HUES6 (cell line): ENCODE results near the gene RUNX1.
"Not testable (repeated sequence)": the region's sequence is repeated elsewhere in the genome, so short reads cannot be mapped to it uniquely, and the experiment has no call there.

ENCODE experiments used
- H3K27ac ChIP-seq: 2 replicates; pipeline ENCODE4 v1.7.0; 2013; ENCODE audit warnings: low read depth, mild to moderate bottlenecking, low read length, inconsistent platforms
- H3K27me3 ChIP-seq: 2 replicates; pipeline ENCODE4 v1.6.1; 2013; ENCODE audit warnings: low read length; ENCODE audit not compliant: control insufficient read depth, insufficient read depth
- H3K36me3 ChIP-seq: 2 replicates; pipeline ENCODE4 v1.6.1; 2013; ENCODE audit warnings: low read length; ENCODE audit not compliant: control insufficient read depth, insufficient read depth
- H3K4me1 ChIP-seq: 2 replicates; pipeline ENCODE4 v1.6.1; 2013; ENCODE audit warnings: low read length; ENCODE audit not compliant: control insufficient read depth, insufficient read depth
- H3K4me3 ChIP-seq: 2 replicates; pipeline ENCODE4 v1.5.1; 2013; ENCODE audit warnings: low read depth, low read length
- H3K9ac ChIP-seq: one replicate; pipeline ENCODE4 v1.6.1; 2013; ENCODE audit warnings: mild to moderate bottlenecking, low read length
- H3K9me3 ChIP-seq: 2 replicates; pipeline ENCODE4 v1.6.1; 2013; ENCODE audit warnings: low read depth, low read length; ENCODE audit not compliant: control insufficient read depth, insufficient read depth

Gene RUNX1

DNA sequence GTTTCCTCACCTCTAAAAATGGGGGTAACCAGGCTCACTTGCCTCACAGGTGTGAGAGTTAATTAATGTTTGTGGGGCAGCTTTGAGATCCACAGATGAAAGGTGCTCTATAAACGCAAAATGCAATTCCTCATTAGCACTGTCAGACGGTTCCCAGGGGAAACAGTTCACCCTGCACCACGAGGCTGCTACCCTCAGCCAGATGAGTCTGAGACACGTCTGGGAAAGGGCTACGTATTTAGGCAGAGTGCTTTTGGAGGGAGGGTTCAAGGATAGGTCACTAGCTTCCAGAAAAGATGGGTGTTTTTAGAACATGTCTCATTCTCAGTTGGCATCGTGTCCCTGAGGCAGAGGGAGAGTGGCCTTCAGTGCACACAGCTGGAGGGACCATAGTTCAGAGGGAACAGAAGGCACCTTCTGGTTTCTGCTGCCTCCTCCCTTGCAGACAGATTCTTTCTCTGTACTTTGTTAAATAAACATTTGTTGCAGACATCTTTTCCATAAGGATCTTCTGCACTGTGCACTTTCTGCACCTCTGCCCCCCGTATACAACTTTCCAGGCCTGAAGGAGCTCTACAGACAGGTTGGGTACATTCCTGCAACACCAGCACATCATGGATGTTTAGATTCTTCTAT, 240.4 kb downstream of the RUNX1 start:
- Histone ChIP-seq H3K9ac (no peak overlapping the region), H3K9me3 (peaks cover 12% of the 10 kb centered on the region; the same call in 1 of the 2 replicates), H3K4me1 (peaks cover 14% of the 10 kb centered on the region; the same call in 1 of the 2 replicates), H3K36me3 (no peaks in the 10 kb centered on the region), H3K27me3 (peaks cover 4% of the 10 kb centered on the region; the same call in 1 of the 2 replicates), H3K27ac (no peak overlapping the region), H3K4me3 (no peak overlapping the region)

DNA sequence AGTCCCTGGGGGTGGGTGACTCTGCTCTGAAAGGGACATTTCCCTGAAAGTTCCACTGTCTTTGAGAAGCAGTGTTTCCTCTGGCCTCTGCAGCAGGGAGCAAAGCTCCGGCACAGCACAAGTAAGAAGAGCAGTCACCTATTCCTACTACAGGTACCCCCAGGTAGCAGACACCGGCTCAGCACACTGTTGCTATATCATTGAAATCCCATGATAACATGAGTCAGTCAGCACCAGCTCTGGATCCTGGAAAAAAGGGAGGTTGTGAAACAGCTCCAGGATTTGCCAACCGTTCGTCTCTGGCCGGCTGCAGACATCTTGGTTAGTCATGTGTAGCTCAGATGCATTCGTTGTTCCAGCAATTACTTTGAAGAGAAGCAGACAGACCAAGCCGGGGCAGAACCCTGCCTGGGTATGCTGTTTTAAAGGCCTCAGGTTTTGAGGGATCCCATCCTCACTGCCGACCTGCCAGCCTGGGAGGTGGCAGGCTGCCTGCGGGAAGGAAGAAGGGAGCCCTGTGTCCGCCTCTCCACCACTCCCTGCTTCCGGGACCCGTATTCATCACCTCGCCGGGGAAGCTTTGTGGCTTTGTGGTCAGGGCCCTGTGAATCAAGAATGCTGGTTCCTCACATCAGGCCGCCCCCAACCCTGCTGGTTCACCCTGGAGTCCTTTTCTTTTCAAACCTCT, 241.1 kb downstream of the RUNX1 start:
- Histone ChIP-seq H3K4me3 (no peak overlapping the region), H3K27ac (no peak overlapping the region), H3K4me1 (peaks cover 14% of the 10 kb centered on the region; the same call in 1 of the 2 replicates), H3K27me3 (peaks cover 4% of the 10 kb centered on the region; the same call in 1 of the 2 replicates), H3K9ac (no peak overlapping the region), H3K36me3 (no peaks in the 10 kb centered on the region), H3K9me3 (peaks cover 12% of the 10 kb centered on the region; the same call in 1 of the 2 replicates)

DNA sequence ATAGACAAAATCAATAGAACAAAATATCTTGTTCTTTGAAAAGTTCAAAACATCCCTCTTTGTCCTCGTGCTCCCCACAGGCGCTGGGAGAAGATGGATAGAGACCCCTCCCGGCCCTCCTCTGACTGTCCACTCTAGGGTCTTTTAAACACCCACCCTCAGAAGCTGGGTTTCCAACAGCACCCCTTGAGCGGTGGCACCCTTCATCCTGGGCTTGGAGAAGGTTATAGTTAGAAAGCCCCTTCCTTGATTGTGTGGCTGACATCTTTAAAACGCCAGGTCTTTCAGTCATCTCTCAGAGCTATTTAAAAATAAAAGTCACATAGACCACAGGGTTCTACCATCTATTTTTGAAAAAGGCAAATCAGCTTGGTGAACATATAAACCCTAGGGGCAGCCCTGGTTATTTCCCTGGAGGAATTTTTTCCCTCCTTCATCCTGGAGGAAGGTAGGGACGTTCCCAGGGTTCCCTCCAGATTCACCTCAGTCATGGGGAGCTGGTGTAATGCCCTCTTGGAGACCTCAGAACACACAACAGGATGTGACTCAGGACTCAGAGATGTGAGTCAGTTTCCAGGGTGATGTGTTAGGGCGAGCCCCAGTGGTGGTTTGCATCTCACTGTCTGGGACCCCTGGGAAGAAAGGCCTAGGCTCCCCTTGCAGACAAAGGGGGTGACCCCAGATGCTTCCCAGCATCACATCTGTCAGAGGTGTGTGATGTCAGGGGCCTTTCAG, 241.8 kb downstream of the RUNX1 start:
- peaks cover 14% of the 10 kb centered on the region; the same call in 1 of the 2 replicates for H3K4me1 ChIP-seq
- H3K4me3 ChIP-seq, result no peak overlapping the region
- no peak overlapping the region for H3K27ac ChIP-seq
- no peaks in the 10 kb centered on the region for H3K36me3 ChIP-seq
- H3K9ac ChIP-seq, result no peak overlapping the region
- peaks cover 12% of the 10 kb centered on the region; the same call in 1 of the 2 replicates for H3K9me3 ChIP-seq
- H3K27me3 ChIP-seq, result peaks cover 4% of the 10 kb centered on the region; the same call in 1 of the 2 replicates

DNA sequence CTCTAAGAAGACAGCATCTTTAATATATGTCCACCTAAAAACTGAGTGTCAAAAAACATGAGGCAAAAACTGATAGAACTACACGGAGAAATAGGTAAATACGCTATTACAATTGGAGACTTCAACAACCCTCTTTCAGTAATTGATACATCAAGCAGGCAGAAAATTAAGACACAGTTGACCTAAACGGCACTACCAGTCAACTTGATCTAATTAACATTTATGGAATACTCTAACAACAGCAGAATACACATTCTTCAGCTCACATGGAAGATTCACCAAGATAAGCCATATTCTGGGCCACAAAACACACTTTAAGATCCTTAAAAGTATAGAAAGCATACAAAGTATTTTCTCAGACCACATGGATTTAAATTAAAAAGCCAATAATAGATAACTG, 242.7 kb downstream of the RUNX1 start:
- Histone ChIP-seq H3K27ac (no peak overlapping the region), H3K4me3 (no peak overlapping the region), H3K4me1 (peaks cover 13% of the 10 kb centered on the region; the same call in 1 of the 2 replicates), H3K27me3 (peaks cover 4% of the 10 kb centered on the region; the same call in 1 of the 2 replicates), H3K9me3 (peaks cover 12% of the 10 kb centered on the region; the same call in 1 of the 2 replicates), H3K36me3 (no peaks in the 10 kb centered on the region), H3K9ac (no peak overlapping the region)

DNA sequence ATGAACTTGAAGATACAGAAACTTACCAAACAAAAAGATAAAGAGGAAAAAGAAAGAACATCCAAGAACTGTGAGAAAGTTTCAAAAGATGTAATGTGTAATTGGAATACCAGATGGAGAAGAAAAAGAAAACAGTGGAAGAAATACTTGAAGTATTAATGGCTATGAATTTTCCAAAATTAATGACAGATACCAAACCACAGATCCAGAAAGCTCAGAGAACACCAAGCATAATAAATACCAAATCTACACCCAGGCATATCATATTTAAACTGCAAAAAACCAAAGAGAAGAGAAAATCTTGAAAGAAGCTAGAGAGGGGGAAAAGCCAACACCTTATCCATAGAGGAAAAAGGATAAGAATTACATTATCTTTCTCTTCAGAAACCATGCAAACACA, 243.9 kb downstream of the RUNX1 start:
- Histone ChIP-seq H3K9me3 (peaks cover 12% of the 10 kb centered on the region; the same call in 1 of the 2 replicates), H3K4me3 (no peak overlapping the region), H3K27ac (no peak overlapping the region), H3K36me3 (no peaks in the 10 kb centered on the region), H3K4me1 (peaks cover 13% of the 10 kb centered on the region; the same call in 1 of the 2 replicates), H3K9ac (no peak overlapping the region), H3K27me3 (peaks cover 4% of the 10 kb centered on the region; the same call in 1 of the 2 replicates)

DNA sequence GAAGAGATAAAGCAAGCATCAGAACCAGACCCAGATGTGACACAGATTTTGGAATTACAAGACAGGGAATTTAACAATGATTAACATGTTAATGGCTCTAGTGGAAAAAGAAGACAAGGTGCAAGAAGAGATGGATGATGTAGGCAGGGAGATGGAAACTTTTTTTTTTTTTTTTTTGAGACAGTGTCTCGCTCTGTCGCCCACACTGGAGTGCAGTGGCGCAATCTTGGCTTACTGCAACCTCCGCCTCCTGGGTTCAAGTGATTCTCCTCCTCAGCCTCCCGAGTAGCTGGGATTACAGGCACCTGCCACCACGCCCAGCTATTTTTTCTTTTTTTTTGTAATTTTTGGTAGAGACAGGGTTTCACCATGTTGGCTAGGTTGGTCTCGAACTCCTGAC, 244.5 kb downstream of the RUNX1 start:
- Histone ChIP-seq H3K9me3 (peaks cover 12% of the 10 kb centered on the region; the same call in 1 of the 2 replicates), H3K4me1 (peaks cover 13% of the 10 kb centered on the region; the same call in 1 of the 2 replicates)
- not testable (repeated sequence) for H3K4me3 ChIP-seq, H3K9ac ChIP-seq, H3K36me3 ChIP-seq, H3K27ac ChIP-seq, H3K27me3 ChIP-seq

DNA sequence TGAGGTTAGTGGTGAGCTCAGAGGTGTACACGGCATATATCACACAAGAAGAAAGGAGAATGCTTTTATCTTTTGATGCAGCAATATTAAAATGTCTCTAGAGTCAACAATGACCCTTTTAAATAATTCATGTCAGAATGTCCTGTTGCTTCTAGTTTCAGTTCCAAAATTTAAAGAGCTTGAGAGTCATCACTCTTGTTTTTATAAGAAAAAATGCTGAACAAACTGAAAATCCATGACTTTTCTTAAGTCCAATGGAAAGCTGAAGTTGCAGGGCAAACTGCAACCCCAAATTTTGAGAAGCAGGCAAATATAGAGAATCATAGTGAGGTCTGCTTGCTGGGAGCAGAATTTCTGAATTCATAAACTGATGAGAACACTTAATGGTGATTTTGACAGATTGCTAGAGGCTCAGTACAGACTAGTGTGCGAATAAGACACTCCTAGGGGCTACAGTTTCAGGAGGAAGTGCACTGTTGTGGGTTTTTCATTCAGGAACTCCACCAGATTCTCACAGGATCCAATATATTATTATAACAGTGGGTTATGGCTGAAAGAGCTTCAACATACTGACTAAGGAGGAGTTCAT, 245.2 kb downstream of the RUNX1 start:
- Histone ChIP-seq H3K27me3 (no peaks in the 10 kb centered on the region), H3K4me3 (no peak overlapping the region), H3K27ac (no peak overlapping the region), H3K4me1 (peaks cover 13% of the 10 kb centered on the region; the same call in 1 of the 2 replicates), H3K9ac (no peak overlapping the region), H3K36me3 (no peaks in the 10 kb centered on the region), H3K9me3 (peaks cover 12% of the 10 kb centered on the region; the same call in 1 of the 2 replicates)

DNA sequence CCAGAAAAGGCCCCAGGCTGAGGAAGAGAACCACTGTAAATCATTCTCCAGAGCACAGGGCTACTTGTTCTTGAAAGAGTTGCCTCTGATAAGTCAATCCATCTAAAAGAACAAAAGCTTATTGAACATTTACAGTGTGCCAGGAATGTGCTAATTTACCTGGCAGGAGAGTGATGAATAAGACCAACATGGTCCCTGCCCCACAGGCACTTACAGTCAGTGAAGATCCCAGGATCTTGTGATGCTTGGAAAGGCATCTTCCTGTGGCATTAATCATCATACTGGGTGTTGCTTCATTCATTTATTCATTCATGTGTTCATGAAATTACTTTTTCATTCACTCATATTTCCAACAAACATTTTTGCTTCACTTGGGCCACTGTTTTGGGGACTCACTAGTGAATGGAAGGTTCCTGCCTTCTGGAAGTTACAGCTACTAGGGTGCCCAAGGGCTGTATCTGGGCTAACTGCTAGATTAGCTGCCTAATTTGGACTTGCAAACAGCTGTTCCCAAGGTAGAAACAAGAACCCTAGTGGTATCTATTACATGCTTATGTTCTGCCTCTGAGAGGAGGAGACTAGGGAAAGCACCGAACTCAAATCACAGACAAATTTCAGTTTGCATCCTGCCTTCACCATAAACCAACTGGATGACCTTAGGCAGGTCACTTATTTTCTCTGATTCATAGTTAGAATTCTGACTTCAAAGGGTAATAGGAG, 246.8 kb downstream of the RUNX1 start:
- Histone ChIP-seq H3K36me3 (no peaks in the 10 kb centered on the region), H3K4me1 (peaks cover 5% of the 10 kb centered on the region; the same call in 1 of the 2 replicates), H3K9me3 (peaks cover 12% of the 10 kb centered on the region; the same call in 1 of the 2 replicates), H3K9ac (no peak overlapping the region), H3K4me3 (no peak overlapping the region), H3K27me3 (no peaks in the 10 kb centered on the region), H3K27ac (no peak overlapping the region)

DNA sequence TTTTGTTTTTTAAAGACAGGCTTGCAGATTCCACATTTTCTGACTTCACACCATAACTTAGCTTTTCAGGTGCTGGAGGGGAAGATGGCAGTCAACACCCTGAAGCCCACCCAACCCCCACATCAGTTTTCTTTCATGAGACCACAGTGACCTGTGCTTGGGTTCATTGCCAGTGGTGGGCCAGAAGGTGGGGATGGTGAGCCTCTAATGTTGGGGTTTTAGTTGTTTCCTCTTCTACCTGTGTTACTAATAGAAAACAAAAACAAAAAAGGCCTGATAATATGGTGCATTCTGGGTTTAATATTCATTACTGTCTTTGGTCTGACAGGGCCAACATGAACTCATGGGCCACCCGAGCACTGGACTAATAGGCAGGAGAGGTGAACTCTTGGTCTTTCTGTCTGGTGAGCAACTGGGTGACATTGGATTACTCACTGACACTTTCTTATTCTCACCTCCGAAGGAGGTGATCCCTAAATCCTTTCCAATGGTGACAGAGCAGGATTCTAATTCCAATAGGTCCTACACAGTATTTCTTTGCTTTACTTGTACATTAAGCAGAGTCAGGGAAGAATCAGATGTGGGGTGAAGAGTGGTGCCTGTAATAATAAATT, 247.5 kb downstream of the RUNX1 start:
- Histone ChIP-seq H3K4me1 (peaks cover 9% of the 10 kb centered on the region), H3K36me3 (no peaks in the 10 kb centered on the region), H3K9me3 (peaks cover 8% of the 10 kb centered on the region; the same call in 1 of the 2 replicates), H3K4me3 (no peak overlapping the region), H3K27ac (no peak overlapping the region), H3K9ac (no peak overlapping the region), H3K27me3 (no peaks in the 10 kb centered on the region)
